GM13976 (cell line): Measurements from ENCODE around the gene ARHGAP18.

Experiments used
- DNase-seq: peaks from one replicate; pipeline ENCODE4 v3.0.0; 2012; ENCODE audit warnings: low spot score
- CTCF ChIP-seq: IDR thresholded peaks from 2 replicates; pipeline ENCODE4 v1.5.1; 2012; ENCODE audit warnings: borderline replicate concordance, mild to moderate bottlenecking; ENCODE audit not compliant: insufficient read depth; ENCODE audit errors: extremely low read depth, missing control alignments, control extremely low read depth
- in situ Hi-C: fragments of 300-500 bp; cut with MboI; formaldehyde crosslinking; loops from one replicate; pipeline ENCODE4 v1.12.0; 2022; ENCODE audit warnings: low sequenced_read_pairs, mixed read lengths, inconsistent platforms; ENCODE audit not compliant: unreplicated experiment

The ARHGAP18 gene

GRCh38 chr6:129555206-129555832 lies 154.7 kb downstream of the ARHGAP18 start:
- DNase-seq = no peak
- in situ Hi-C loops = no loop called here

GRCh38 chr6:129552413-129552812 lies 157.6 kb downstream of the ARHGAP18 start:
- in situ Hi-C loops = no loop called here
- no peak for DNase-seq
- no peak for TF ChIP-seq CTCF

More at GRCh38 chr6:129555206-129555832, 154.7 kb downstream of the ARHGAP18 start:
- TF ChIP-seq CTCF = no peak

- in situ Hi-C loops = no loop called here
- no peak for DNase-seq
- TF ChIP-seq CTCF = no peak
These were observed 158.5 kb downstream of the ARHGAP18 start for GRCh38 chr6:129551486-129551885.

- in situ Hi-C loops = no loop called here
- no peak for DNase-seq
- no peak for TF ChIP-seq CTCF
These were observed 163.3 kb downstream of the ARHGAP18 start for GRCh38 chr6:129546702-129547101.

GRCh38 chr6:129544892-129545612 lies 164.9 kb downstream of the ARHGAP18 start:
- DNase-seq = no peak
- in situ Hi-C loops = no loop called here
- TF ChIP-seq CTCF = no peak

- in situ Hi-C loops = no loop called here
These were observed 166.0 kb downstream of the ARHGAP18 start for GRCh38 chr6:129543981-129544380.

More at GRCh38 chr6:129543981-129544380, 166.0 kb downstream of the ARHGAP18 start:
- TF ChIP-seq CTCF = no peak
- DNase-seq = no peak
